ENCODE results near the gene RPS6KA3.
A peak's percentile ranks its signal among the peaks of the same experiment; 100 is the strongest.

Gene RPS6KA3

GRCh38 chrX:20215565-20215964, 51.1 kb downstream of the RPS6KA3 start:
- TF ChIP-seq TAF1 (IDR thresholded peaks at IDR 0.05; ENCODE audit: borderline replicate concordance, low read depth, low read length) (no peak), POLR2AphosphoS5 (IDR thresholded peaks at IDR 0.05; ENCODE audit: low read depth, low read length) (no peak), POLR2A (IDR thresholded peaks at IDR 0.05; ENCODE audit: low read depth, low read length) (no peak)
- peak; percentile 73 for FAIRE-seq
- DNase-seq (ENCODE audit: insufficient read length): no peak

- no peak for TF ChIP-seq POLR2AphosphoS5 (IDR thresholded peaks at IDR 0.05; ENCODE audit: low read depth, low read length)
- no peak for TF ChIP-seq POLR2A (IDR thresholded peaks at IDR 0.05; ENCODE audit: low read depth, low read length)
- TF ChIP-seq TAF1 (IDR thresholded peaks at IDR 0.05; ENCODE audit: borderline replicate concordance, low read depth, low read length): no peak
- FAIRE-seq (peak; percentile 91), DNase-seq (ENCODE audit: insufficient read length) (no peak)
Observed at GRCh38 chrX:20212486-20213089, 54.1 kb downstream of the RPS6KA3 start.

GRCh38 chrX:20211261-20211786, 55.4 kb downstream of the RPS6KA3 start:
- DNase-seq (ENCODE audit: insufficient read length): no peak
- TF ChIP-seq POLR2AphosphoS5 (IDR thresholded peaks at IDR 0.05; ENCODE audit: low read depth, low read length) (no peak), POLR2A (IDR thresholded peaks at IDR 0.05; ENCODE audit: low read depth, low read length) (no peak), TAF1 (IDR thresholded peaks at IDR 0.05; ENCODE audit: borderline replicate concordance, low read depth, low read length) (no peak)
- no peak for FAIRE-seq

- peak; percentile 77 for FAIRE-seq
- TF ChIP-seq TAF1 (IDR thresholded peaks at IDR 0.05; ENCODE audit: borderline replicate concordance, low read depth, low read length) (no peak), POLR2AphosphoS5 (IDR thresholded peaks at IDR 0.05; ENCODE audit: low read depth, low read length) (no peak), POLR2A (IDR thresholded peaks at IDR 0.05; ENCODE audit: low read depth, low read length) (no peak)
Observed at GRCh38 chrX:20205927-20206708, 60.6 kb downstream of the RPS6KA3 start.

DNA sequence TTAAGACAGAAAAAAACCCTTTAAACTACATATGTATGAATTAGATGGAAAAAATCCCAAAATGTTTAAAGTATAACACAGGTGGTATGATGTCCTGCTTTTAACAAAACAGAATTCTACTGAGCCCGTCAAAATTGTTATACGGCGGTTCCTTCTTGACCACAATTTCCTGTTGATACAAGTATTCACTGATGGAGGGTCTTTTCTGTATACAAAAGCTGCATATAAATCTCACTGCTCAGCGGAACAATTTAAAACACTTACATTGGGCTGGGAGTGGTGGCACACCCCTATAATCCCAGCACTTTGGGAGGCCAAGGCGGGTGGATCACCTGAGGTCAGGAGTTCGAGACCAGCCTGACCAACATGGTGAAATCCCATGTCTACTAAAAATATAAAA, 62.4 kb downstream of the RPS6KA3 start:
- TF ChIP-seq TAF1 (IDR thresholded peaks at IDR 0.05; ENCODE audit: borderline replicate concordance, low read depth, low read length) (no peak), POLR2A (IDR thresholded peaks at IDR 0.05; ENCODE audit: low read depth, low read length) (no peak), POLR2AphosphoS5 (IDR thresholded peaks at IDR 0.05; ENCODE audit: low read depth, low read length) (no peak)
- FAIRE-seq (no peak), DNase-seq (ENCODE audit: insufficient read length) (no peak)

More at GRCh38 chrX:20205927-20206708, 60.6 kb downstream of the RPS6KA3 start:
- peak; percentile 14 for DNase-seq (ENCODE audit: insufficient read length)

DNA sequence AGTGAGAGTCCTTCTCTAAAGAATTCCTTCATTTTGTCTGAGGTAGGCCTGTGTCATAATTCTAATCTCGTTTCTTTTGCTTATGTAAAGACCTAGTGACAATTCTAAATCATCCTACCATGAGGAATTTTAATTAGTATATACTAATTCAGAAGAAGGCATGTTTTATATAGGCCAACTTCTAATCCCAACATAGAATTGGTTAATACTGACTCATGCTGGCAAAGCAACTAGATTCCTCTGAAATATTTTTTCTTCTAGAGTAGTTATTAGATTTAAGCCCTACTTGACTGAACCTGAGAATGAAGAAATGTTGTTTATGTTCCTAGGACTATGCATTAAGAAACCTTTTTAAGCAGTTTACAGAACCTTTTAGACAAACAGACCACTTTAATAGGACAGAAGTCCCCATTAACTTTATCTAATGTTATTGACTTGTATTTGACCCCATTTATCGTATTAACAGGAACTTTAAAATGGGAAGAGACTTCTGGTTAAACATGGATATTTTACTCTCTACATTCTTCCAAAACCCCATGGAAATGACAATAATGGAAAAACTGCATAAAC, 69.0 kb downstream of the RPS6KA3 start:
- FAIRE-seq (no peak), DNase-seq (ENCODE audit: insufficient read length) (no peak)
- no peak for TF ChIP-seq TAF1 (IDR thresholded peaks at IDR 0.05; ENCODE audit: borderline replicate concordance, low read depth, low read length)

GRCh38 chrX:20189171-20189570, 77.5 kb downstream of the RPS6KA3 start:
- no peak for FAIRE-seq
- TF ChIP-seq POLR2AphosphoS5 (IDR thresholded peaks at IDR 0.05; ENCODE audit: low read depth, low read length) (no peak), POLR2A (IDR thresholded peaks at IDR 0.05; ENCODE audit: low read depth, low read length) (no peak), TAF1 (IDR thresholded peaks at IDR 0.05; ENCODE audit: borderline replicate concordance, low read depth, low read length) (no peak)
- DNase-seq (ENCODE audit: insufficient read length): no peak

DNA sequence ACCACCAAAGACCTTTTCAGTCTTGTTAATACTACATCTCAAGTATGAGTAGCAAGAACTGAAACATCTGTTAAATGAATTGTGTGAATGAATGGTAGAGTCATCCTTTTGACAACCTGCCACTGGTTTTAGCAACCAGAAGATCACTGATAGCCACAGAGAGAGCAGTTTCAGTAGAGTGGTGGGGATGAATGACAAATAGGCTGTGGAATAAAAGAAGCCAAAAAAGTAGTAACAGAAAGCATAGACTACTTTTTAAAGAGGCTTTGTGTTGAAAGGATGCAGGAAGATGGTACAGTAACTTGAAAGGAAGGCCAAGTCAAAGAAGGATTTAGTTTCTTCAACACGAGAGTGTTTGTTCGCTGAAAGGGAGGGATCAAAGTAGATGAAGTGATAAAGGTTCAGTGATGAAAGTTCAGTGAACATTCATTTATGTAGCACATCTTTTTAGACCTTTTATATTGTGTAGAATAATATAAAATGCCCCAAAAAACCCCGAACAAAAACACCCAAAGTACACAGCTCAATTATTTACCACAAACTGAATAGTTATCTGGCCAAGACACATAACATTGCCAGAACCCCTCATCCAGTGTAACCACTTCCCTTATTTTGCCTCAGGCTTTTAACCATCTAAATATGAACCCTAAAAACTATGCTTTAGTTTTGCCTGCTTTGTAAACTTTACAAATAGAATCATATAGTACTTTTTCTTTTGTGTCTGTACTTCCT, 84.9 kb downstream of the RPS6KA3 start:
- FAIRE-seq (peak; percentile 50), DNase-seq (ENCODE audit: insufficient read length) (no peak)
- TF ChIP-seq POLR2A (IDR thresholded peaks at IDR 0.05; ENCODE audit: low read depth, low read length): no peak
- no peak for TF ChIP-seq TAF1 (IDR thresholded peaks at IDR 0.05; ENCODE audit: borderline replicate concordance, low read depth, low read length)
- TF ChIP-seq POLR2AphosphoS5 (IDR thresholded peaks at IDR 0.05; ENCODE audit: low read depth, low read length): no peak

DNA sequence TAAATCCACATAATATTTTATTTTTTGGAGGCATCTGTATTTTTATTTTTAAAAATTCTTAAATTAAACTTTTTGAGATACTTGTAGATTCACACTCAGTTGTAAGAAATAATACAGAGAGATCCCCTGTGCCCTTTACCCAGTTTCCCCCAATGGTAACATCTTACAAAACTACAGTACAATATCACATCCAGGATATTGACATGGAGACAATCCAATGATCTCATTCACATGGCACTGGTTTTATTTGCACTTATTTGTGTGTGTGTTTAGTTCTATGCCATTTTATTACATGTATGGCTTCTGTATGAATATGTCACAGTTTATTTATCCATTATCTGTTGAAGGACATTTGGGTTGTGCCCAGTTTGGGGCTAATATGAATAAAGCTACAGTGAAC, 89.6 kb downstream of the RPS6KA3 start:
- DNase-seq (ENCODE audit: insufficient read length): no peak
- no peak for FAIRE-seq
- TF ChIP-seq TAF1 (IDR thresholded peaks at IDR 0.05; ENCODE audit: borderline replicate concordance, low read depth, low read length) (no peak), POLR2A (IDR thresholded peaks at IDR 0.05; ENCODE audit: low read depth, low read length) (no peak), POLR2AphosphoS5 (IDR thresholded peaks at IDR 0.05; ENCODE audit: low read depth, low read length) (no peak)

GRCh38 chrX:20173856-20174255, 92.9 kb downstream of the RPS6KA3 start:
- no peak for DNase-seq (ENCODE audit: insufficient read length)
- FAIRE-seq: no peak
- TF ChIP-seq TAF1 (IDR thresholded peaks at IDR 0.05; ENCODE audit: borderline replicate concordance, low read depth, low read length) (no peak), POLR2A (IDR thresholded peaks at IDR 0.05; ENCODE audit: low read depth, low read length) (no peak), POLR2AphosphoS5 (IDR thresholded peaks at IDR 0.05; ENCODE audit: low read depth, low read length) (no peak)

GRCh38 chrX:20173313-20173712, 93.4 kb downstream of the RPS6KA3 start:
- no peak for FAIRE-seq
- TF ChIP-seq POLR2A (IDR thresholded peaks at IDR 0.05; ENCODE audit: low read depth, low read length) (no peak), TAF1 (IDR thresholded peaks at IDR 0.05; ENCODE audit: borderline replicate concordance, low read depth, low read length) (no peak), POLR2AphosphoS5 (IDR thresholded peaks at IDR 0.05; ENCODE audit: low read depth, low read length) (no peak)
- no peak for DNase-seq (ENCODE audit: insufficient read length)
